SK-N-SH (cell line): Measurements from ENCODE around the gene PLD3. TPM values are rescaled to one million over a fixed set of nuclear protein-coding genes. Genes with fewer than 3 reads are reported as not detected.

Source experiments
- CTCF ChIA-PET: fragments of 300-600, 350-600 bp; formaldehyde crosslinking; extraction: SDS; loops from one replicate; lab custom pipeline; 2021; lab: Yijun Ruan, JAX
- POLR2A ChIA-PET: fragments of 350-600 bp; sonication (Branson Sonifier 250); formaldehyde crosslinking; extraction: SDS; loops from one replicate; lab custom pipeline; 2020; ENCODE audit warnings: antibody characterized with exemption, inconsistent platforms; lab: Yijun Ruan, JAX
- DNase-seq: peaks from one replicate; pipeline ENCODE4 v3.0.0; 2012
- H2AFZ ChIP-seq: fragments of 200-600 bp; sonication (generic); 2 replicates; pipeline ENCODE4 v1.8.1; 2016; ENCODE audit warnings: antibody characterized with exemption, mild to moderate bottlenecking, low read depth
- H3F3A ChIP-seq: fragments of 200-600 bp; sonication (generic); replicated peaks from 2 replicates; pipeline ENCODE3; 2016; ENCODE audit warnings: antibody characterized with exemption, mild to moderate bottlenecking; ENCODE audit not compliant: insufficient read depth
- H3K27ac ChIP-seq, 2 experiments: fragments of 200-500 bp in 1 of 2; fragments of 200-600 bp in 1 of 2; sonication (Bioruptor generic) in 1 of 2; sonication (generic), shearing (Covaris generic) in 1 of 2; 2 replicates each; pipeline versions ENCODE4 v1.5.1 to v1.6.1; 2014 to 2016; ENCODE audit warnings: low read depth in 2 of 2, inconsistent platforms in 1 of 2, low read length in 1 of 2, mild to moderate bottlenecking in 1 of 2, mixed read lengths in 1 of 2
- H3K27me3 ChIP-seq: fragments of 200-600 bp; sonication (generic), shearing (Covaris generic); 2 replicates; pipeline ENCODE4 v1.6.1; 2016; ENCODE audit warnings: mixed run types; ENCODE audit not compliant: insufficient read depth
- H3K36me3 ChIP-seq, 2 experiments: fragments of 200-500 bp in 1 of 2; fragments of 200-600 bp in 1 of 2; sonication (Bioruptor generic) in 1 of 2; sonication (generic) in 1 of 2; replicated peaks in 1 of 2; 2 replicates each; pipeline versions ENCODE3 to v1.5.1; 2014 to 2016; ENCODE audit warnings: low read length in 1 of 2, mild to moderate bottlenecking in 1 of 2; ENCODE audit not compliant: insufficient read depth in 2 of 2, control insufficient read depth in 1 of 2
- H3K4me1 ChIP-seq, 2 experiments: fragments of 200-500 bp in 1 of 2; fragments of 200-600 bp in 1 of 2; sonication (Bioruptor generic) in 1 of 2; sonication (generic), shearing (Covaris generic) in 1 of 2; 2 replicates each; pipeline versions ENCODE4 v1.5.1 to v1.6.1; 2014 to 2016; ENCODE audit warnings: low read depth in 1 of 2, low read length in 1 of 2, mixed run types in 1 of 2; ENCODE audit not compliant: insufficient read depth in 2 of 2, control insufficient read depth in 1 of 2
- H3K4me2 ChIP-seq: fragments of 200-600 bp; sonication (generic), shearing (Covaris generic); 2 replicates; pipeline ENCODE4 v1.6.1; 2017; ENCODE audit warnings: mixed run types
- H3K4me3 ChIP-seq, 2 experiments: fragments of 200-500 bp in 1 of 2; fragments of 200-600 bp in 1 of 2; sonication (Bioruptor generic) in 1 of 2; sonication (generic), shearing (Covaris generic) in 1 of 2; 2 replicates each; pipeline versions ENCODE4 v1.5.1 to v1.8.1; 2014 to 2016; ENCODE audit warnings: low read depth in 2 of 2, inconsistent platforms in 1 of 2, low read length in 1 of 2, mild to moderate bottlenecking in 1 of 2, mixed read lengths in 1 of 2, moderate library complexity in 1 of 2
- H3K79me2 ChIP-seq: fragments of 200-600 bp; sonication (generic); 2 replicates; pipeline ENCODE4 v1.8.1; 2017; ENCODE audit warnings: mild to moderate bottlenecking; ENCODE audit not compliant: insufficient read depth
- H3K9ac ChIP-seq: fragments of 200-600 bp; sonication (generic); 2 replicates; pipeline ENCODE4 v1.6.1; 2017; ENCODE audit warnings: mixed run types
- H3K9me2 ChIP-seq: fragments of 200-600 bp; sonication (generic); 2 replicates; pipeline ENCODE4 v1.6.1; 2017; ENCODE audit warnings: mixed run types
- H3K9me3 ChIP-seq: fragments of 200-600 bp; sonication (generic); 2 replicates; pipeline ENCODE4 v1.6.1; 2017; ENCODE audit warnings: mixed run types, mild to moderate bottlenecking, moderate library complexity
- H4K20me1 ChIP-seq: fragments of 200-600 bp; sonication (generic); 2 replicates; pipeline ENCODE4 v1.6.1; 2017; ENCODE audit warnings: mild to moderate bottlenecking, mixed run types; ENCODE audit not compliant: insufficient read depth
- CHD2 ChIP-seq: fragments of 150-350 bp; IDR thresholded peaks from 2 replicates; pipeline ENCODE4 v1.6.1; 2018; ENCODE audit warnings: low read length; ENCODE audit not compliant: partially characterized antibody
- EZH2phosphoT487 ChIP-seq: fragments of 200-600 bp; sonication (generic); IDR thresholded peaks from 2 replicates; pipeline ENCODE4 v1.6.1; 2017; ENCODE audit warnings: low read depth, mixed run types, mild to moderate bottlenecking, antibody characterized with exemption, moderate library complexity, borderline replicate concordance
- FOSL2 ChIP-seq: IDR thresholded peaks from 2 replicates; pipeline ENCODE4 v1.4.0; 2012; ENCODE audit warnings: low read depth, mild to moderate bottlenecking, moderate library complexity, borderline replicate concordance
- FOXJ3 ChIP-seq: sonication (generic); formaldehyde crosslinking; IDR thresholded peaks from 2 replicates; pipeline ENCODE4 v1.5.1; 2020; ENCODE audit warnings: mild to moderate bottlenecking, missing genetic modification reagents
- GABPA ChIP-seq: IDR thresholded peaks from 2 replicates; pipeline ENCODE4 v1.4.0; 2012; ENCODE audit warnings: low read depth, mild to moderate bottlenecking
- JUND ChIP-seq: IDR thresholded peaks from 2 replicates; pipeline ENCODE4 v1.4.0; 2012
- NFIC ChIP-seq: IDR thresholded peaks from 2 replicates; pipeline ENCODE4 v1.4.0; 2012; ENCODE audit warnings: borderline replicate concordance
- POLR2AphosphoS5 ChIP-seq: IDR thresholded peaks from 2 replicates; pipeline ENCODE4 v1.6.1; 2012; ENCODE audit warnings: low read depth, low read length
- RAD21 ChIP-seq: IDR thresholded peaks from 2 replicates; pipeline ENCODE4 v1.6.1; 2012; ENCODE audit warnings: mild to moderate bottlenecking, low read length
- RCOR1 ChIP-seq: fragments of 150-350 bp; IDR thresholded peaks from 2 replicates; pipeline ENCODE4 v1.6.1; 2017; ENCODE audit warnings: antibody characterized with exemption, low read length
- RFX5 ChIP-seq: IDR thresholded peaks from 2 replicates; pipeline ENCODE4 v1.6.1; 2012; ENCODE audit warnings: mild to moderate bottlenecking, improper control_type of control experiment, low read length
- RXRA ChIP-seq: IDR thresholded peaks from 2 replicates; pipeline ENCODE4 v1.4.0; 2012; ENCODE audit warnings: low read depth, mild to moderate bottlenecking, borderline replicate concordance
- SIN3A ChIP-seq: IDR thresholded peaks from 2 replicates; pipeline ENCODE4 v1.6.1; 2012; ENCODE audit warnings: low read depth, mild to moderate bottlenecking, low read length, moderate library complexity, borderline replicate concordance
- SMC3 ChIP-seq: IDR thresholded peaks from 2 replicates; pipeline ENCODE4 v1.6.1; 2012; ENCODE audit warnings: low read depth, low read length, improper control_type of control experiment
- TCF12 ChIP-seq: IDR thresholded peaks from 2 replicates; pipeline ENCODE4 v1.4.0; 2012
- TEAD4 ChIP-seq: IDR thresholded peaks from 2 replicates; pipeline ENCODE4 v1.4.0; 2012; ENCODE audit warnings: mild to moderate bottlenecking, borderline replicate concordance; ENCODE audit not compliant: insufficient read depth
- YY1 ChIP-seq: IDR thresholded peaks from 2 replicates; pipeline ENCODE4 v1.4.0; 2012; ENCODE audit warnings: low read depth, mild to moderate bottlenecking
- WGBS: methylation state at CpG from one replicate; pipeline ENCODE4 v1.1.6; 2017; ENCODE audit warnings: low lambda C conversion rate; 5-methylcytosine and 5-hydroxymethylcytosine counted together
- polyA plus RNA-seq, 3 experiments: library from polyadenylated mRNA; depleted of rRNA; stranded (reverse); fragments of >200 nt; gene quantifications; 2 replicates each; pipeline ENCODE4 v1.2.3, GENCODE V29; 2012
- TF ChIP-seq, protein P1 (sequence below): IDR thresholded peaks from 2 replicates; pipeline ENCODE4 v1.4.0; 2012; ENCODE audit warnings: low read depth, borderline replicate concordance
- TF ChIP-seq, protein P2 (sequence below): fragments of 150-350 bp; IDR thresholded peaks from 2 replicates; pipeline ENCODE4 v1.6.1; 2016; ENCODE audit warnings: mild to moderate bottlenecking, low read depth, low read length
- TF ChIP-seq, protein P3 (sequence below): IDR thresholded peaks from 2 replicates; pipeline ENCODE4; 2012

PLD3 gene
- polyA plus RNA-seq, 1 of the 3 experiments (the other 2 are of a cell fraction): 511 TPM

DNA sequence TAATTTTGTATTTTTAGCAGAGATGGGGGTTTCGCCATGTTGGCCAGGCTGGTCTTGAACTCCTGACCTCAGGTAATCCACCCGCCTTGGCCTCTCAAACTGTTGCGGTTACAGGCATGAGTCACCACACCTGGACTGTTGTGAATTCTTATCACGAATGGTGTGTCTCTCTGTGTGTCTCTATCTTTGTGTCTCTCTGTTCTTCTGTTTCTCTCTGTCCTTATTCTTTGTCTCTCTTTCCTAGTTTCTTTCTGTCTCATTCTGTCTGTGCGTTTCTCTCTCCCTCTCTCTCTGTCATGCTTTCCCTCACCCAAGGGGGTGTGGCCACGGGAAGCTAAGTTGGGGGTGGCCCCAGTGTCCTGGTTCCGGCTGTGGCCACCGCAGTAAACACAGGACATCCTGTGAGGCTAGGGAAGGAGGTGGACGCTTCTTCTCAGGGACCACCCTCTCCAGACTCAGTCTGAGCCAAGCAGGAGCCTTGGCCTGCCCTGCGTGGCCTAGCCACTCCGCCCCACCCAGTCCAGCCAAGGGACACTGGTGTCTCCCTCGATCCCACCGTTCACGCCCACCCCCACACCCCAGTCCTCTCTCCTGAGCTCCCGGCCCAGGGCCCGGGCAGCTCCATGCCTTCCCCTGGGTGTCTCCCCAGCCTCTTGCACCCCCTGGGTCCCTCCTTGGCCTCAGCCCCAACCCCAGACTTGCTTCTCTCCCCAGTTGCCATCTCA is 68.6 kb downstream of the PLD3 start (continued):
- no peak for TF ChIP-seq SMC3

DNA sequence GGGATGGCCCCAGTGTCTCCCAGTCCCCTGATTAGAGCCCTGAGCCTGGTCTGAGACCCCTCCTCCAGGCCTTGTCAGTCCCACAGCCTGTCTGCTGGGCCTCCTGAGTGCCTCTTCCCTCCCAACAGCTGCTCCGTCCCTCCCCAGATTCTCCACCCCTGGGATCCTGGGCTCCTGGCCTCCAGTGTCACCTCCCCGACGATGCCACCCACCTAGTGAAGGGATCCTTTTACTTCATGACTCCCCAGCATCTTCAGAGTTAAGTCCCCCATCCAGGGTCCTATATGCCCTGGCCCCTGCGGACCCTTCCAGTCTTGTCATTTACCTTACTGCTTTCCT is 69.1 kb downstream of the PLD3 start:
- CTCF ChIA-PET: interaction anchor here (0.6 to 1.4 kb wide), 3 partner anchors 27 to 278 kb away, joined by 3 to 4 read pairs (median 3); no protein-coding TSS in a partner anchor
- H3K9me2 ChIP-seq: no peaks in the 10 kb centered on the region
- no peak overlapping the region for H3K27ac ChIP-seq
- no peak for DNase-seq
- H3K9ac ChIP-seq: no peak overlapping the region
- TF ChIP-seq JUND (no peak), EZH2phosphoT487 (no peak), CHD2 (no peak), SMC3 (no peak), FOSL2 (no peak), POLR2AphosphoS5 (no peak), TCF12 (no peak), FOXJ3 (CRISPR knock-in tag) (no peak), SIN3A (no peak), YY1 (no peak)
- H3K27me3 ChIP-seq: no peaks in the 10 kb centered on the region
- WGBS: 88% methylated on average over 4 of the region's 4 CpGs
- POLR2A ChIA-PET: no interaction called here
- peaks cover 12% of the 10 kb centered on the region for H3K79me2 ChIP-seq
- H3K4me2 ChIP-seq: no peak overlapping the region
- no peaks in the 10 kb centered on the region for H4K20me1 ChIP-seq
- peaks cover 26% of the 10 kb centered on the region for H3F3A ChIP-seq
- no peak overlapping the region for H2AFZ ChIP-seq
- no peaks in the 10 kb centered on the region for H3K9me3 ChIP-seq
- H3K4me3 ChIP-seq: no peak overlapping the region
- peaks cover 4 to 7% of the 10 kb centered on the region in 2 experiments for H3K36me3 ChIP-seq
- peaks cover 5 to 6% of the 10 kb centered on the region in 2 experiments; a peak in 3 of 4 replicates for H3K4me1 ChIP-seq

DNA sequence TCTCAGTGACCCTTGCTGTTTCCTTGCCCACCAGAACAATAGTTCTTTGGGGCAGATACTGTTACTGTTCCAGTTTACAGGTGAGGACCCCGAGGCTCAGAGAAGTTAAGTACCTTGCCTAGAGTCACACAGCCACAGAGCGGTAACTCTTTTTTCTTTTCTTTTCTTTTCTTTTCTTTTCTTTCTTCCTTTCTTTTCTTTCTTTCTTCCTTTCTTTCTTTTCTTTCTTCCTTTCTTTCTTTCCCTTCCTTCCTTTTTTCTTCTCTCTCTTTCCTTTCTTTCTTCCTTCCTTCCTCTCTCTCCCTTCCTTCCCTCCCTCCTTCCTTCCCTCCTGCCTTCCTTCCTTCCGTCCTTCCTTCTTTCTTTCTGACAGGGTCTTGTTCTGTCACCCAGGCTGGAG is 69.5 kb downstream of the PLD3 start:
- no peak for DNase-seq
- peaks cover 6 to 10% of the 10 kb centered on the region in 2 experiments; a peak in 3 of 4 replicates for H3K4me1 ChIP-seq
- no peaks in the 10 kb centered on the region for H3K9me3 ChIP-seq
- no peak overlapping the region for H2AFZ ChIP-seq
- TF ChIP-seq FOXJ3 (CRISPR knock-in tag) (no peak), RXRA (no peak), GABPA (no peak), NFIC (no peak), FOSL2 (no peak), RFX5 (no peak), YY1 (no peak), TEAD4 (no peak), RCOR1 (no peak), RAD21 (no peak)
- TF ChIP-seq, protein P1, sequence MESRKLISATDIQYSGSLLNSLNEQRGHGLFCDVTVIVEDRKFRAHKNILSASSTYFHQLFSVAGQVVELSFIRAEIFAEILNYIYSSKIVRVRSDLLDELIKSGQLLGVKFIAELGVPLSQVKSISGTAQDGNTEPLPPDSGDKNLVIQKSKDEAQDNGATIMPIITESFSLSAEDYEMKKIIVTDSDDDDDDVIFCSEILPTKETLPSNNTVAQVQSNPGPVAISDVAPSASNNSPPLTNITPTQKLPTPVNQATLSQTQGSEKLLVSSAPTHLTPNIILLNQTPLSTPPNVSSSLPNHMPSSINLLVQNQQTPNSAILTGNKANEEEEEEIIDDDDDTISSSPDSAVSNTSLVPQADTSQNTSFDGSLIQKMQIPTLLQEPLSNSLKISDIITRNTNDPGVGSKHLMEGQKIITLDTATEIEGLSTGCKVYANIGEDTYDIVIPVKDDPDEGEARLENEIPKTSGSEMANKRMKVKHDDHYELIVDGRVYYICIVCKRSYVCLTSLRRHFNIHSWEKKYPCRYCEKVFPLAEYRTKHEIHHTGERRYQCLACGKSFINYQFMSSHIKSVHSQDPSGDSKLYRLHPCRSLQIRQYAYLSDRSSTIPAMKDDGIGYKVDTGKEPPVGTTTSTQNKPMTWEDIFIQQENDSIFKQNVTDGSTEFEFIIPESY: no peak
- TF ChIP-seq, protein P2, sequence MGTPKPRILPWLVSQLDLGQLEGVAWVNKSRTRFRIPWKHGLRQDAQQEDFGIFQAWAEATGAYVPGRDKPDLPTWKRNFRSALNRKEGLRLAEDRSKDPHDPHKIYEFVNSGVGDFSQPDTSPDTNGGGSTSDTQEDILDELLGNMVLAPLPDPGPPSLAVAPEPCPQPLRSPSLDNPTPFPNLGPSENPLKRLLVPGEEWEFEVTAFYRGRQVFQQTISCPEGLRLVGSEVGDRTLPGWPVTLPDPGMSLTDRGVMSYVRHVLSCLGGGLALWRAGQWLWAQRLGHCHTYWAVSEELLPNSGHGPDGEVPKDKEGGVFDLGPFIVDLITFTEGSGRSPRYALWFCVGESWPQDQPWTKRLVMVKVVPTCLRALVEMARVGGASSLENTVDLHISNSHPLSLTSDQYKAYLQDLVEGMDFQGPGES: no peak
- TF ChIP-seq, protein P3, sequence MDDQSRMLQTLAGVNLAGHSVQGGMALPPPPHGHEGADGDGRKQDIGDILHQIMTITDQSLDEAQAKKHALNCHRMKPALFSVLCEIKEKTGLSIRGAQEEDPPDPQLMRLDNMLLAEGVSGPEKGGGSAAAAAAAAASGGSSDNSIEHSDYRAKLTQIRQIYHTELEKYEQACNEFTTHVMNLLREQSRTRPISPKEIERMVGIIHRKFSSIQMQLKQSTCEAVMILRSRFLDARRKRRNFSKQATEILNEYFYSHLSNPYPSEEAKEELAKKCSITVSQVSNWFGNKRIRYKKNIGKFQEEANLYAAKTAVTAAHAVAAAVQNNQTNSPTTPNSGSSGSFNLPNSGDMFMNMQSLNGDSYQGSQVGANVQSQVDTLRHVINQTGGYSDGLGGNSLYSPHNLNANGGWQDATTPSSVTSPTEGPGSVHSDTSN: no peak
- no peaks in the 10 kb centered on the region for H4K20me1 ChIP-seq
- peaks cover 26% of the 10 kb centered on the region for H3F3A ChIP-seq
- CTCF ChIA-PET: interaction anchor here (0.6 to 1.4 kb wide), 2 partner anchors 27 to 279 kb away, joined by 3 to 4 read pairs; no protein-coding TSS in a partner anchor
- no peak overlapping the region for H3K27ac ChIP-seq
- no peak overlapping the region for H3K4me2 ChIP-seq
- POLR2A ChIA-PET: no interaction called here
- WGBS: 80% methylated on average over 3 of the region's 3 CpGs
- no peak overlapping the region for H3K9ac ChIP-seq
- H3K79me2 ChIP-seq: peaks cover 16% of the 10 kb centered on the region
- H3K27me3 ChIP-seq: no peaks in the 10 kb centered on the region
- no peaks in the 10 kb centered on the region for H3K9me2 ChIP-seq
- H3K4me3 ChIP-seq: no peak overlapping the region
- peaks cover 7 to 11% of the 10 kb centered on the region in 2 experiments for H3K36me3 ChIP-seq
